ENCODE data around the gene MAGEL2. TPM values are rescaled to one million over a fixed set of nuclear protein-coding genes. Genes with fewer than 3 reads are reported as not detected.
"Not testable (repeated sequence)": the region's sequence is repeated elsewhere in the genome, so short reads cannot be mapped to it uniquely, and the experiment has no call there.

MAGEL2 gene
- total RNA-seq, 2 experiments from 2014 or later: not detected

- DNase-seq; H3K9me3 Mint-ChIP-seq (ENCODE audit: low read depth); intact Hi-C loops (cut with DNase I, micrococcal nuclease); H3K4me1 Mint-ChIP-seq; H3K4me3 Mint-ChIP-seq; POLR2A ChIA-PET; H3K27me3 Mint-ChIP-seq; H3K27ac Mint-ChIP-seq; ATAC-seq; H3K36me3 Mint-ChIP-seq (ENCODE audit: low read depth); CTCF ChIA-PET: not testable (repeated sequence)
These were observed 50.4 kb downstream of the MAGEL2 start for GRCh38 chr15:23597278-23597677.

- POLR2A ChIA-PET: no interaction called here
These were observed 50.9 kb downstream of the MAGEL2 start for GRCh38 chr15:23596736-23597135.

GRCh38 chr15:23595368-23595767 is 52.3 kb downstream of the MAGEL2 start:
- CTCF ChIA-PET: interaction anchor here (0.6 kb wide), 1 partner anchor 113 kb away, joined by 4 read pairs; no protein-coding TSS in a partner anchor
- no peaks in the 10 kb centered on the region for H3K4me1 Mint-ChIP-seq
- no peaks in the 10 kb centered on the region for H3K27me3 Mint-ChIP-seq
- DNase-seq: no peak
- H3K9me3 Mint-ChIP-seq (ENCODE audit: low read depth): no peaks in the 10 kb centered on the region
- no peaks in the 10 kb centered on the region for H3K36me3 Mint-ChIP-seq (ENCODE audit: low read depth)
- H3K27ac Mint-ChIP-seq: no peak overlapping the region
- no peak overlapping the region for H3K4me3 Mint-ChIP-seq
- POLR2A ChIA-PET: no interaction called here
- intact Hi-C loops (cut with DNase I, micrococcal nuclease): no loop called here
- ATAC-seq: no peak

More at GRCh38 chr15:23596736-23597135, 50.9 kb downstream of the MAGEL2 start:
- CTCF ChIA-PET: no interaction called here
- Mint-ChIP-seq H3K27ac (no peak overlapping the region), H3K36me3 (ENCODE audit: low read depth) (no peaks in the 10 kb centered on the region), H3K27me3 (no peaks in the 10 kb centered on the region), H3K4me1 (no peaks in the 10 kb centered on the region), H3K9me3 (ENCODE audit: low read depth) (no peaks in the 10 kb centered on the region), H3K4me3 (no peak overlapping the region)
- ATAC-seq: no peak
- intact Hi-C loops (cut with DNase I, micrococcal nuclease): no loop called here
- no peak for DNase-seq

- Mint-ChIP-seq H3K9me3 (ENCODE audit: low read depth) (no peaks in the 10 kb centered on the region), H3K4me1 (no peaks in the 10 kb centered on the region), H3K27ac (no peak overlapping the region), H3K27me3 (no peaks in the 10 kb centered on the region), H3K36me3 (ENCODE audit: low read depth) (no peaks in the 10 kb centered on the region), H3K4me3 (no peak overlapping the region)
- ATAC-seq: no peak
- no peak for DNase-seq
- intact Hi-C loops (cut with DNase I, micrococcal nuclease): no loop called here
- POLR2A ChIA-PET: no interaction called here
- CTCF ChIA-PET: interaction anchor here (0.6 kb wide), 1 partner anchor 90 kb away, joined by 3 read pairs; no protein-coding TSS in a partner anchor
These were observed 53.4 kb downstream of the MAGEL2 start for GRCh38 chr15:23594252-23594770.

Other genes with a start within 250 kb of the MAGEL2 start
- not detected for gene GOLGA6L2, start 200.6 kb downstream of the MAGEL2 start, total RNA-seq
- gene MKRN3, start 82.2 kb downstream of the MAGEL2 start, total RNA-seq: 1 to 10 TPM; 1.4 to 2.2 TPM
- gene NDN, start 39.4 kb upstream of the MAGEL2 start, total RNA-seq: 1 to 10 TPM; 1.2 to 1.9 TPM